AG04449 (cell line): Measurements from ENCODE around the gene CNPY2.
A peak's percentile ranks its signal among the peaks of the same experiment; 100 is the strongest.

Source experiments
- CTCF ChIA-PET: fragments of 350-600 bp; formaldehyde crosslinking; extraction: SDS; loops from one replicate; lab custom pipeline; 2021; ENCODE audit warnings: antibody characterized with exemption; lab: Yijun Ruan, JAX
- POLR2A ChIA-PET: fragments of 400-600, 350-600 bp; formaldehyde crosslinking; extraction: SDS; loops from one replicate; lab custom pipeline; 2020; ENCODE audit warnings: antibody characterized with exemption, inconsistent platforms; lab: Yijun Ruan, JAX
- DNase-seq: peaks from one replicate; pipeline ENCODE4 v3.0.0-alpha.2; 2010; ENCODE audit warnings: low read depth, low spot score
- H3K4me3 ChIP-seq: 2 replicates; pipeline ENCODE4 v1.5.1; 2011; ENCODE audit warnings: low read depth, mild to moderate bottlenecking, control low read depth, low read length
- CTCF ChIP-seq: IDR thresholded peaks from one replicate; pipeline ENCODE4 v1.5.1; 2011; ENCODE audit warnings: mild to moderate bottlenecking, moderate library complexity, low read length, control low read depth, inconsistent platforms; ENCODE audit not compliant: insufficient read depth; ENCODE audit errors: missing control alignments

CNPY2 gene

GRCh38 chr12:56300644-56301464 lies 14.9 kb downstream of the CNPY2 start:
- ChIA-PET POLR2A (interaction anchor here (0.6 to 1.6 kb wide), 2 partner anchors 15 to 86 kb away, joined by 3 to 6 read pairs; partner anchors contain the start of gene CNPY2), CTCF (interaction anchor here (0.6 to 1.3 kb wide), 6 partner anchors 20 to 183 kb away, joined by 3 to 4 read pairs (median 3); partner anchors contain the start of gene ZC3H10)
- no peak for DNase-seq
- TF ChIP-seq CTCF: no peak
- H3K4me3 ChIP-seq: peak overlapping the region; percentile 93

GRCh38 chr12:56299853-56300643 lies 15.7 kb downstream of the CNPY2 start, which contains the start of gene CS:
CS (minus strand) TSS chr12:56300330; CDS start chr12:56300201, 129 bp downstream.
- POLR2A ChIA-PET: interaction anchor here (0.6 to 1.6 kb wide), 5 partner anchors 13 to 164 kb away, joined by 3 to 6 read pairs (median 4); partner anchors contain the start of genes CNPY2 and RNF41
- CTCF ChIA-PET: interaction anchor here (0.8 to 3.6 kb wide), 8 partner anchors 22 to 182 kb away, joined by 3 to 21 read pairs (median 4); partner anchors contain the start of genes SMARCC2 and ZC3H10
- no peak for TF ChIP-seq CTCF
- peak; percentile 67 for DNase-seq
- peak within 1 kb of the TSS; percentile 93 for H3K4me3 ChIP-seq

GRCh38 chr12:56299308-56299852 lies 16.4 kb downstream of the CNPY2 start:
- peak overlapping the region; percentile 93 for H3K4me3 ChIP-seq
- POLR2A ChIA-PET: interaction anchor here (0.5 to 1.3 kb wide), 5 partner anchors 12 to 298 kb away, joined by 3 to 6 read pairs (median 4); partner anchors contain the start of gene RNF41
- CTCF ChIA-PET: interaction anchor here (1.0 to 3.6 kb wide), 8 partner anchors 22 to 164 kb away, joined by 3 to 21 read pairs (median 6); partner anchors contain the start of genes RNF41 and SMARCC2
- no peak for TF ChIP-seq CTCF
- no peak for DNase-seq

- peak overlapping the region; percentile 93 for H3K4me3 ChIP-seq
- no peak for TF ChIP-seq CTCF
- ChIA-PET CTCF (interaction anchor here (1.0 to 3.6 kb wide), 11 partner anchors 21 to 192 kb away, joined by 3 to 21 read pairs (median 5); partner anchors contain the start of genes ANKRD52, RNF41 and SMARCC2), POLR2A (interaction anchor here (0.5 to 1.3 kb wide), 5 partner anchors 22 to 298 kb away, joined by 3 to 6 read pairs (median 4); partner anchors contain the start of gene RNF41)
- DNase-seq: no peak
Observed at GRCh38 chr12:56298828-56299227, 17.0 kb downstream of the CNPY2 start.

- ChIA-PET POLR2A (interaction anchor here (0.9 to 1.5 kb wide), 2 partner anchors 19 to 31 kb away, joined by 3 read pairs; partner anchors contain the start of genes CNPY2 and COQ10A), CTCF (interaction anchor here (0.8 to 3.6 kb wide), 10 partner anchors 14 to 166 kb away, joined by 3 to 21 read pairs (median 4); partner anchors contain the start of genes ANKRD52 and RNF41)
- no peak for DNase-seq
- H3K4me3 ChIP-seq: no peak overlapping the region
- no peak for TF ChIP-seq CTCF
Observed at GRCh38 chr12:56297400-56297799, 18.4 kb downstream of the CNPY2 start.
